GM21717 (cell line): ENCODE results near the gene APBA2.
"Not testable (repeated sequence)": the region's sequence is repeated elsewhere in the genome, so short reads cannot be mapped to it uniquely, and the experiment has no call there.

Source experiments
- ATAC-seq: cut with Tn5 transposase; IDR thresholded peaks from one replicate; pipeline ENCODE4 v1.9.1; 2021; ENCODE audit warnings: mild to moderate bottlenecking, moderate library complexity; ENCODE audit not compliant: unreplicated experiment

APBA2 gene

GRCh38 chr15:28885630-28886430 is at the start of gene APBA2:
TSS of gene APBA2 (plus strand) at chr15:28885974. CDS start at chr15:29053885, 167,911 bp downstream.
- ATAC-seq = no peak

GRCh38 chr15:28840285-28840684 is 45.5 kb upstream of the APBA2 start:
- ATAC-seq = not testable (repeated sequence)

GRCh38 chr15:28842210-28842609 is 43.6 kb upstream of the APBA2 start:
- ATAC-seq = not testable (repeated sequence)

GRCh38 chr15:28843520-28843919 is 42.3 kb upstream of the APBA2 start:
- ATAC-seq = not testable (repeated sequence)

GRCh38 chr15:28844147-28844546 is 41.6 kb upstream of the APBA2 start:
- ATAC-seq = not testable (repeated sequence)

- not testable (repeated sequence) for ATAC-seq
These were observed 38.5 kb upstream of the APBA2 start for GRCh38 chr15:28847247-28847646.

- not testable (repeated sequence) for ATAC-seq
These were observed 37.8 kb upstream of the APBA2 start for GRCh38 chr15:28847959-28848358.

- ATAC-seq = not testable (repeated sequence)
These were observed 37.3 kb upstream of the APBA2 start, which contains the start of gene GOLGA6L7 for GRCh38 chr15:28848521-28848920. TSS of gene GOLGA6L7 (minus strand) at chr15:28848644. CDS start at chr15:28848549, 95 bp downstream.

- ATAC-seq = not testable (repeated sequence)
These were observed 36.5 kb upstream of the APBA2 start for GRCh38 chr15:28849271-28849670.

- not testable (repeated sequence) for ATAC-seq
These were observed 36.0 kb upstream of the APBA2 start for GRCh38 chr15:28849766-28850165.

- ATAC-seq = not testable (repeated sequence)
These were observed 32.1 kb upstream of the APBA2 start for GRCh38 chr15:28853654-28854053.

- not testable (repeated sequence) for ATAC-seq
These were observed 31.2 kb upstream of the APBA2 start for GRCh38 chr15:28854578-28854977.

- no peak for ATAC-seq
These were observed 24.7 kb upstream of the APBA2 start for GRCh38 chr15:28861031-28861534.

- not testable (repeated sequence) for ATAC-seq
These were observed 24.0 kb upstream of the APBA2 start for GRCh38 chr15:28861589-28862293.

- no peak for ATAC-seq
These were observed 16.9 kb upstream of the APBA2 start for GRCh38 chr15:28868744-28869345.

GRCh38 chr15:28871168-28871567 is 14.6 kb upstream of the APBA2 start:
- no peak for ATAC-seq

- no peak for ATAC-seq
These were observed 12.8 kb upstream of the APBA2 start for GRCh38 chr15:28873006-28873405.

- ATAC-seq = no peak
These were observed 12.1 kb upstream of the APBA2 start for GRCh38 chr15:28873585-28874190.

- no peak for ATAC-seq
These were observed 10.2 kb upstream of the APBA2 start for GRCh38 chr15:28875461-28876000.

GRCh38 chr15:28876131-28876844 is 9.5 kb upstream of the APBA2 start:
- no peak for ATAC-seq
